ENCODE data around the gene SAMD13. TPM values are rescaled to one million over a fixed set of nuclear protein-coding genes. Genes with fewer than 3 reads are reported as not detected.

The SAMD13 gene
- total and polyA plus RNA-seq, 9 donors: 0.24 to 2.9 (median 0.63) TPM; not detected in 2

DNA sequence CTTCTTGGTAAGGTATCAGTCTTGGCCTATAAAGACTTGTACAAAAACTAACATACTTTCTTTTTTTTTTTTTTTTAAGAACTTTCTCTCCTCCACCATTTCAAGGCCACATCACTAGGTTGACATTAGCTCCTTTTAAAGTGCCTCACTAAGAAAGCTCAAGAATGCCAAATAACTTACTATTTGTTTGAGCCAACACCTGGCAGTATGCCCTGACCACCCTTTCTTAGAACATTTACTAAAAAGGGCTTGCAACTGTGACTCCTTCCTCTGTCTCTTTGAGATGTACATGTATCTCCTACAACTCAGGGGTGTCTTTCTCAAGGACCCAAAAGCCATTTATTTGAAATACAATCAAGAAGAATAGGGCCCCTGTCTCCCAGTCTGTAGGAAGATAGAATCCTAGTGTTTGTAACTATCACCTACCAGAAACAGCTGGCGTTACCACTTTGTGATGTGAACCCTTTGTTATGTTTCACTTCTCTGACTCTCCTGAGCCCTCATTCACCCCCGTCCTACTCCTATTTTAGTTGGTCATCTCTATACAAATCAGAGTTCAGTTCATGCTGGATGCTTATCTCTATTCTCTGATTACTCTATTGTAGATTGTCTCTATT lies 12.2 kb upstream of the SAMD13 start:
- no peak overlapping the region for H3K27ac ChIP-seq
- no peak overlapping the region for H3K4me3 ChIP-seq
- intact Hi-C loops (cut with DNase I): no loop called here
- no peaks in the 10 kb centered on the region for H3K27me3 ChIP-seq
- H3K36me3 ChIP-seq: no peaks in the 10 kb centered on the region
- no peak for TF ChIP-seq EP300 (IDR thresholded peaks at IDR 0.05)
- TF ChIP-seq POLR2A (IDR thresholded peaks at IDR 0.05): no peak
- TF ChIP-seq CTCF (IDR thresholded peaks at IDR 0.05): no peak
- DNase-seq: no peak
- WGBS, 3 donors: 83 to 94% (median 85%) methylated on average over 2 of the region's 2 CpGs
- no peaks in the 10 kb centered on the region for H3K4me1 ChIP-seq (ENCODE audit: insufficient read depth)
- no peaks in the 10 kb centered on the region for H3K9me3 ChIP-seq

DNA sequence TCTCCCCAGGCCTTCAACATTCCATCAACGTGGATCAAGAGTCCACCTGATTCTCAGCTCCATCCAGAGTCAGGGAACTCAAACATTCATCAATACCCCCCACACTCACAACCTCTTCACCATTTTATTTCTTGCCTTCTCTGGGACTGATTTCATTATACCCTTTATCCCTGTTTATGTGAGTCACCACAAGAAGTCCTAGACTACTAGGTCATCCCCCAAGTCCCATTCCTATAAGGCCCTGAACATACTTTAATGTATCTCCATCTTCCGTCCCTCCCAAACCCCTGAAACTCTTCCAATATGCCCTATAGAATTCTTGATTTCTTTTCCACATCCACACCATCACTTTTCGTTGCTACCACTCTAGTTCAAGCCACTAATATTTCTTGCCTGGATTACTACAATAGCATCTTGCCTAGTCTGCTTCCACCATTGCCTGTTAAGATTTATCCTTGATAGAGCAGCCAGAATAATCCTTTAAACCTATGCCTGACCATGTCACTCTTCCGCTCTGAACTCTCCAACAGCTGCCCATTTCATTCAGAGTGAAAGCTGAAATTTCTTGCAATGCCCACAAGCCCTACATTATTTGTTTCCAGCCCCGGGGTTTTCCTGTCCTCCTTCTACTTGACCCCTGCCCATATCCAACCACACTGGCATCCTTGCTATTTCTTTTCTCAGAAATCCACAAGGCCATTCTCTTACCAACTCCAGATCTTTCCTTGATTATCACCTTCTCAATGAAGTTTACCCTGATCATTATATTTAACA lies 9.4 kb upstream of the SAMD13 start:
- no peak overlapping the region for H3K4me3 ChIP-seq
- WGBS, 3 donors: 82 to 85% (median 84%) methylated on average over 5 of the region's 5 CpGs
- TF ChIP-seq POLR2A (IDR thresholded peaks at IDR 0.05) (no peak), CTCF (IDR thresholded peaks at IDR 0.05) (no peak), EP300 (IDR thresholded peaks at IDR 0.05) (no peak)
- H3K9me3 ChIP-seq: no peaks in the 10 kb centered on the region
- no peaks in the 10 kb centered on the region for H3K27me3 ChIP-seq
- H3K27ac ChIP-seq: no peak overlapping the region
- intact Hi-C loops (cut with DNase I): no loop called here
- no peaks in the 10 kb centered on the region for H3K36me3 ChIP-seq
- H3K4me1 ChIP-seq (ENCODE audit: insufficient read depth): no peaks in the 10 kb centered on the region
- DNase-seq: no peak

DNA sequence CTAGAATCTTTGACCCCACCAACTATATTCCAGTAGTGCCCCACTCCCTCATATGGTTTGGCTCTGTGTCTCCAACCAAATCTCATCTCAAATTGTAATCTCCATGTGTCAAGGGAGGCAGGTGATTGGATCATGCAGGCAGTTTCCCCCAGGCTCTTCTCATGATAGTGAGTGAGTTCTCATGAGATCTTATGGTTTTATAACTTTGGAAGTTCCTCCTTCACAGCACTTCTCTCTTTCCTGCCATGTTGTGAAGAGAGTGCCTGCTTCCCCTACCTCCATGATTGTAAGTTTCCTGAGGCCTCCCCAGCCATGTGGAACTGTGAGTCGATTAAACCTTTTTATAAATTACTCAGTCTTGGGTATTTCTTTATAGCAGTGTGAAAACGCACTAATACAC lies 7.7 kb upstream of the SAMD13 start:
- DNase-seq: no peak
- Histone ChIP-seq H3K4me1 (ENCODE audit: insufficient read depth) (no peaks in the 10 kb centered on the region), H3K4me3 (no peak overlapping the region), H3K27me3 (no peaks in the 10 kb centered on the region), H3K9me3 (no peaks in the 10 kb centered on the region), H3K36me3 (no peaks in the 10 kb centered on the region), H3K27ac (no peak overlapping the region)
- intact Hi-C loops (cut with DNase I): no loop called here
- no peak for TF ChIP-seq POLR2A (IDR thresholded peaks at IDR 0.05)
- no peak for TF ChIP-seq EP300 (IDR thresholded peaks at IDR 0.05)
- TF ChIP-seq CTCF (IDR thresholded peaks at IDR 0.05): no peak
- 88 to 98% (median 88%) methylated on average over 2 of the region's 2 CpGs for WGBS, 3 donors

DNA sequence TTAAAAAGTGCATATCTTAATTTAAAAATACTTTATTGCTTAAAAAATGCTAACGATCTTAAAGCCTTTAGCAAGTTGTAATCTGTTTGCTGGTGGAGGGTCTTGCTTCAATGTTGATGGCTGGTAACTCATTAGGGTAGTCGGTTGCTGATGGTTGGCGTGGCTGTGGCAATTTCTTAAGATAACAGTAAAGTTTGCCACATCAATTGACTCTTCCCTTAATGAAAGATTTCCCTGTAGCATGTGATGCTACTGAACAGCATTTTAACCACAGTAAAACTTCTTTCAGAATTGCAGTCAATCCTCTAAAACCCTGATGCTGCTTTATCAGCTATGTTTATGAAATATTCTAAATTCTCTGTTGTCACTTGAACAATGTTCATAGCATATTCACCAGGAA lies 6.8 kb upstream of the SAMD13 start:
- intact Hi-C loops (cut with DNase I): no loop called here
- no peak for DNase-seq
- Histone ChIP-seq H3K27me3 (no peaks in the 10 kb centered on the region), H3K9me3 (no peaks in the 10 kb centered on the region), H3K27ac (no peak overlapping the region), H3K4me1 (ENCODE audit: insufficient read depth) (no peaks in the 10 kb centered on the region), H3K4me3 (no peak overlapping the region), H3K36me3 (no peaks in the 10 kb centered on the region)
- WGBS, 3 donors: 91 to 94% (median 93%) methylated on average over 3 of the region's 3 CpGs
- TF ChIP-seq CTCF (IDR thresholded peaks at IDR 0.05) (no peak), POLR2A (IDR thresholded peaks at IDR 0.05) (no peak), EP300 (IDR thresholded peaks at IDR 0.05) (no peak)
